Mucosa of descending colon (tissue), 3 donors: ENCODE results near the gene LIPG. TPM values are rescaled to one million over a fixed set of nuclear protein-coding genes. Genes with fewer than 3 reads are reported as not detected.
"Not testable (repeated sequence)": the region's sequence is repeated elsewhere in the genome, so short reads cannot be mapped to it uniquely, and the experiment has no call there.

Experiments
- ATAC-seq: fragments of 200-7000 bp; cut with Tn5 transposase; one replicate; pipeline ENCODE4 v1.9.1; 2020; ENCODE audit warnings: mild to moderate bottlenecking, moderate library complexity
- DNase-seq, 3 donors: peaks; one replicate each; pipeline ENCODE4 v3.0.0-alpha.2; 2020
- H3K36me3 ChIP-seq: fragments of 200-600 bp; one replicate; pipeline ENCODE4 v1.8.0; 2021; ENCODE audit warnings: low read depth, mild to moderate bottlenecking
- H3K4me1 ChIP-seq: fragments of 200-600 bp; one replicate; pipeline ENCODE4 v1.8.0; 2021; ENCODE audit warnings: low read depth, mild to moderate bottlenecking
- H3K4me3 ChIP-seq: fragments of 200-600 bp; one replicate; pipeline ENCODE4 v1.8.0; 2021; ENCODE audit warnings: mild to moderate bottlenecking
- H3K9me3 ChIP-seq: fragments of 200-600 bp; one replicate; pipeline ENCODE4 v1.8.0; 2021; ENCODE audit warnings: mild to moderate bottlenecking
- intact Hi-C, 2 donors: fragments of 100-400 bp; cut with DNase I in 1 of 2; cut with micrococcal nuclease in 1 of 2; formaldehyde crosslinking; loops; one replicate each; pipeline versions ENCODE4 v1.11.0 to v1.11.1; 2022; cut with DNase I, micrococcal nuclease
- total RNA-seq, 3 donors: library from RNA; stranded (reverse); fragmentation: NEBNext Ultra II Directional in 2 of 3; extraction: Animal tissue kit (Norgen Biotek cat#: 25700) in 2 of 3; gene quantifications; one replicate each; pipeline versions ENCODE4 v1.2.1 to v1.2.4, GENCODE V29; 2021 to 2023
- TF ChIP-seq, protein P1 (sequence below): fragments of 200-600 bp; IDR thresholded peaks from one replicate; pipeline ENCODE4 v1.8.0; 2022; ENCODE audit warnings: antibody characterized with exemption, mild to moderate bottlenecking
- donor health status: DM: no; HTN: no; CAD: no; lungs with moderate emphysema.
- donor health status: DM: no; HTN: no; CAD: no.
- donor health status: DM: no; HTN: yes; CAD: no.

LIPG gene
- total RNA-seq, 3 donors from 2014 or later, result 13.3 to 42.0 (median 13.8) TPM

GRCh38 chr18:49582579-49582978 is 20.7 kb downstream of the LIPG start:
- DNase-seq, result no peak
- H3K9me3 ChIP-seq, result no peaks in the 10 kb centered on the region
- ATAC-seq, result no peak

DNA sequence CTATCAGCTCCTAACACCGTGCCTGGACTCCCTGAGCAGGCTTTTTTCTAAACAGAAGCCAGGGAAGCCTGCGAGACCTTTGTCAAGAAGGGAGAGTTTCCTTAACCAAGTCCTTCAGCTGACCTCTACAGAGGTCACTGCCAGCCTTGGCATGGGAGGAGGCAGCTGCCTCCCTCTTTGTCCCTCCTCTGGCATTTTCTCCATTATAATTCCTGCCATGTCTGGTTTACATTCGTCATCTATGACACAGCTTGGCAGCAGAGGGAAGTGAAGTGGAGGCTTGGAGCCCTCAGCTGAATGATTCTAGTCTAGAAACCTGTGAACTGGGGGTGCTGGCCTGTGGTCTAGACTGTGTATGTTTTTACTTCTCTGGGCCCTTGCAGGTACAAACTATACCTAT is 22.5 kb downstream of the LIPG start:
- no peak for ATAC-seq
- no peak overlapping the region for H3K4me3 ChIP-seq
- no peak for DNase-seq
- no peaks in the 10 kb centered on the region for H3K36me3 ChIP-seq
- intact Hi-C loops, result no loop called here
- TF ChIP-seq, protein P1, sequence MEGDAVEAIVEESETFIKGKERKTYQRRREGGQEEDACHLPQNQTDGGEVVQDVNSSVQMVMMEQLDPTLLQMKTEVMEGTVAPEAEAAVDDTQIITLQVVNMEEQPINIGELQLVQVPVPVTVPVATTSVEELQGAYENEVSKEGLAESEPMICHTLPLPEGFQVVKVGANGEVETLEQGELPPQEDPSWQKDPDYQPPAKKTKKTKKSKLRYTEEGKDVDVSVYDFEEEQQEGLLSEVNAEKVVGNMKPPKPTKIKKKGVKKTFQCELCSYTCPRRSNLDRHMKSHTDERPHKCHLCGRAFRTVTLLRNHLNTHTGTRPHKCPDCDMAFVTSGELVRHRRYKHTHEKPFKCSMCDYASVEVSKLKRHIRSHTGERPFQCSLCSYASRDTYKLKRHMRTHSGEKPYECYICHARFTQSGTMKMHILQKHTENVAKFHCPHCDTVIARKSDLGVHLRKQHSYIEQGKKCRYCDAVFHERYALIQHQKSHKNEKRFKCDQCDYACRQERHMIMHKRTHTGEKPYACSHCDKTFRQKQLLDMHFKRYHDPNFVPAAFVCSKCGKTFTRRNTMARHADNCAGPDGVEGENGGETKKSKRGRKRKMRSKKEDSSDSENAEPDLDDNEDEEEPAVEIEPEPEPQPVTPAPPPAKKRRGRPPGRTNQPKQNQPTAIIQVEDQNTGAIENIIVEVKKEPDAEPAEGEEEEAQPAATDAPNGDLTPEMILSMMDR, result no peak
- no peaks in the 10 kb centered on the region for H3K9me3 ChIP-seq
- H3K4me1 ChIP-seq, result peaks cover 6% of the 10 kb centered on the region

More at GRCh38 chr18:49582579-49582978, 20.7 kb downstream of the LIPG start:
- no peaks in the 10 kb centered on the region for H3K4me1 ChIP-seq
- TF ChIP-seq, protein P1, result no peak
- intact Hi-C loops, result no loop called here
- H3K36me3 ChIP-seq, result no peaks in the 10 kb centered on the region
- H3K4me3 ChIP-seq, result no peak overlapping the region

DNA sequence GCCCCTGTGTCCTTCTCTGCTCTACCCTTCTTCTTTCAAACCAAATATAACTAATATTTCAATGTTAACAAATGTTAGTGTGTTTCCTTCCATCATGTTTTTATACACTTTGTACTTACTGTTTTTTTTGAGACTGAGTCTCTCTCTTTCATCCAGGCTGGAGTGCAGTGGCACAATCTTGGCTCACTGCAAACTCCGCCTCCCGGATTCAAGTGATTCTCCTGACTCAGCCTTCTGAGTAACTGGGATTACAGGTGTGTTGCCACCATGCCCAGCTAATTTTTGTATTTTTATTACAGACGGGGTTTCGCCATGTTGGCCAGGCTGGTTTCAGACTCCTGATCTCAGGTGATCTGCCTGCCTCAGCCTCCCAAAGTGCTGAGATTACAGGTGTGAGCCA is 23.1 kb downstream of the LIPG start:
- H3K4me3 ChIP-seq, intact Hi-C loops, H3K9me3 ChIP-seq, DNase-seq, ATAC-seq, H3K36me3 ChIP-seq: not testable (repeated sequence)
- peaks cover 12% of the 10 kb centered on the region for H3K4me1 ChIP-seq

- peaks cover 21% of the 10 kb centered on the region for H3K4me1 ChIP-seq
- no peaks in the 10 kb centered on the region for H3K9me3 ChIP-seq
- no peaks in the 10 kb centered on the region for H3K36me3 ChIP-seq
- intact Hi-C loops, result no loop called here
- DNase-seq (peak in 1 of 3 donors; percentile 40), ATAC-seq (peak; percentile 49)
- TF ChIP-seq, protein P1, result no peak
- no peak overlapping the region for H3K4me3 ChIP-seq
Observed at GRCh38 chr18:49585781-49586663, 24.2 kb downstream of the LIPG start.

DNA sequence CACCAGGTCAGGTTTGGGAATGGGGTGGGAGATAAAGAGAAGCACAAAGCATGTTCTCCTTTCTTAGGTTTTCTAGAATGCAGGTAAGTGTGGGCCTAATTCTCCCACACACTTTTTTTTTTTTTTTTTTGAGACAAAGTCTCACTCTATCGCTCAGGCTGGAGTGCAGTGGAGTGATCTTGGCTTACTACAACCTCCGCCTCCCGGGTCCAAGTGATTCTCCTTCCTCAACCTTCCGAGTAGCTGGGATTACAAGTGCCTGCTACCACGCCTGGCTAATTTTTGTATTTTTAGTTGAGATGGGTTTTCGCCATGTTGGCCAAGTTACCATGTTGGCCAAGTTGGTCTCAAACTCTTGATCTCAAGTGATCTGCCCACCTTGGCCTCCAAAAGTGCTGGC is 26.3 kb downstream of the LIPG start:
- TF ChIP-seq, protein P1, result no peak
- Histone ChIP-seq H3K36me3 (no peaks in the 10 kb centered on the region), H3K4me1 (peaks cover 33% of the 10 kb centered on the region), H3K9me3 (no peaks in the 10 kb centered on the region), H3K4me3 (no peak overlapping the region)
- intact Hi-C loops, result no loop called here
- DNase-seq, result no peak
- no peak for ATAC-seq

- intact Hi-C loops, result no loop called here
- Histone ChIP-seq H3K9me3 (no peaks in the 10 kb centered on the region), H3K4me1 (peaks cover 33% of the 10 kb centered on the region), H3K36me3 (no peaks in the 10 kb centered on the region), H3K4me3 (no peak overlapping the region)
- DNase-seq (no peak), ATAC-seq (no peak)
- TF ChIP-seq, protein P1, result no peak
Observed at GRCh38 chr18:49588971-49589370, 27.1 kb downstream of the LIPG start.
